Mesodermal cell (in vitro differentiated cells): ENCODE results near the gene CSTF2T.

Experiments
- H3K27ac ChIP-seq: 2 replicates; pipeline ENCODE4 v1.7.0; 2013; ENCODE audit warnings: mild to moderate bottlenecking, low read depth, low read length, moderate library complexity; ENCODE audit not compliant: severe bottlenecking
- H3K36me3 ChIP-seq: 2 replicates; pipeline ENCODE4 v1.7.1; 2013; ENCODE audit warnings: mild to moderate bottlenecking, low read length, moderate library complexity; ENCODE audit not compliant: control insufficient read depth, insufficient read depth
- H3K4me1 ChIP-seq: one replicate; pipeline ENCODE4 v1.7.1; 2013; ENCODE audit warnings: mild to moderate bottlenecking, low read length; ENCODE audit not compliant: insufficient read depth, control insufficient read depth, poor library complexity, severe bottlenecking
- H3K4me3 ChIP-seq: 2 replicates; pipeline ENCODE4 v1.7.0; 2013; ENCODE audit warnings: low read length, control low read depth, mild to moderate bottlenecking; ENCODE audit not compliant: insufficient read depth, poor library complexity, severe bottlenecking; ENCODE audit errors: extremely low read depth
- H3K9me3 ChIP-seq: 2 replicates; pipeline ENCODE4 v1.7.1; 2013; ENCODE audit warnings: mild to moderate bottlenecking, low read length, moderate library complexity; ENCODE audit not compliant: control insufficient read depth
- WGBS, 2 experiments: methylation state at CpG; one replicate each; pipeline ENCODE4 v1.1.5; 2013; ENCODE audit warnings: missing lambda C conversion rate in 2 of 2; ENCODE audit not compliant: insufficient coverage in 2 of 2; 5-methylcytosine and 5-hydroxymethylcytosine counted together

Gene CSTF2T

DNA sequence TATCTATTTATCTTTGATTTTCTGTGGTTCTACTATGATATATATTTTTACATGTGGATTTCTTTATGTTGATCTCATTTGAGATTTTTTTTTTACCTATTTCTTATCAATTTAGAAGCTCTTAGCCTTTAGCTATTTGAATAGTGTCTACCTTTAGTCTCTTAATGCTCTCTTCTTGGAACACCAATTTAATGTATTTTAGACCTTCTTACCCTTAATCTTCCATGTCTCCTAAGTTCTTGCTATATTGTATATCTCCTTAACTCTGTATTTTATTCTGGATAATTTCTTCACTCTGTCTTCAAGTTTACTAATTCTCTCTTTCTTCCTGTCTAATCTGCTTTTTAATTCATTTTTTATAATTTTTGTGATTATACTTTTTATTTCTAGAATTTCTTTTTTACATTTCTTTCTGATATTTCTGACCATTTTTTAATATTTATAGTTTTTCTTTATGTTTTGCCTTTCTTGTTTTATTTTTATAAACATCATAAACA lies 27.3 kb downstream of the CSTF2T start:
- no peak overlapping the region for H3K4me3 ChIP-seq
- no peak overlapping the region for H3K27ac ChIP-seq
- H3K4me1 ChIP-seq: peaks cover 5% of the 10 kb centered on the region
- H3K36me3 ChIP-seq: no peaks in the 10 kb centered on the region
- peaks cover 4% of the 10 kb centered on the region for H3K9me3 ChIP-seq

DNA sequence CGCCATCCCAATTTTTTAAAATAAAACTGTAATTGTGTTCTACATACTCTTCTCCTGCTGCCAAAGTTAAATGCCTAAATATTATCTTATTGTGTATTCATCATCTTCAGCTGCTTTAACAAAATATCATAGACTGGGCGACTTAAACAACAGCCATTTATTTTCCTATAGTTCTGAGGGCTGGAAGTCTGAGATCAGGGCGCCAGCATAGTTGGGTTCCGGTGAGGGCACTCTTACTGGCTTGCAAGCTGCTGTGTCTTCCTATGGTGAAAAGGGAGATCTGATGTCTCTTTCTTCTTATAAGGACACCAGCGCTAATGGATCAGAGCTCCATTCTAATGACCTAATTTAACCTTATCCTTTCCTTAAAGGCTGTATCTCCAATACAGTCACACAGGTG lies 30.4 kb downstream of the CSTF2T start:
- peaks cover 4% of the 10 kb centered on the region for H3K9me3 ChIP-seq
- H3K27ac ChIP-seq: no peak overlapping the region
- peaks cover 5% of the 10 kb centered on the region for H3K4me1 ChIP-seq
- no peaks in the 10 kb centered on the region for H3K36me3 ChIP-seq
- no peak overlapping the region for H3K4me3 ChIP-seq
- 100% methylated on average over 2 of the region's 5 CpGs; no CpG with 5 or more reads in 1 of the 2 experiments for WGBS, 2 experiments

DNA sequence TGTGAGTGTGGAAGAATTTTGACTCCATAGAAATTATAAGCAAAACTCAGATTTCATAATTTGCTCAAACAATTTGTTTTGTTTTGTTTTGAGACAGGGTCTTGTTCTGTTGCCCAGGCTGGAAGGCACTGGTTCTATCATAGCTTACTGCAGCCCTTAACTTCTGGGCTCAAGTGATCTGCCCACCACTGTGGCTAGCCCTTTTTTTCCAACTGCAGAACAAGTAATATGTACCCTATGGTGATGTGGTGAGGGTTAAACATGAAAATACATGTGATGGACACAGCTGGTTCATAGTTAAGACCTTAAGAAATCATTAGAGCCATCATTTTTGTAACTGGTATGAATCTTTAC lies 31.1 kb downstream of the CSTF2T start:
- H3K4me1 ChIP-seq: peaks cover 5% of the 10 kb centered on the region
- no peaks in the 10 kb centered on the region for H3K36me3 ChIP-seq
- peaks cover 4% of the 10 kb centered on the region for H3K9me3 ChIP-seq
- no peak overlapping the region for H3K4me3 ChIP-seq
- H3K27ac ChIP-seq: no peak overlapping the region

DNA sequence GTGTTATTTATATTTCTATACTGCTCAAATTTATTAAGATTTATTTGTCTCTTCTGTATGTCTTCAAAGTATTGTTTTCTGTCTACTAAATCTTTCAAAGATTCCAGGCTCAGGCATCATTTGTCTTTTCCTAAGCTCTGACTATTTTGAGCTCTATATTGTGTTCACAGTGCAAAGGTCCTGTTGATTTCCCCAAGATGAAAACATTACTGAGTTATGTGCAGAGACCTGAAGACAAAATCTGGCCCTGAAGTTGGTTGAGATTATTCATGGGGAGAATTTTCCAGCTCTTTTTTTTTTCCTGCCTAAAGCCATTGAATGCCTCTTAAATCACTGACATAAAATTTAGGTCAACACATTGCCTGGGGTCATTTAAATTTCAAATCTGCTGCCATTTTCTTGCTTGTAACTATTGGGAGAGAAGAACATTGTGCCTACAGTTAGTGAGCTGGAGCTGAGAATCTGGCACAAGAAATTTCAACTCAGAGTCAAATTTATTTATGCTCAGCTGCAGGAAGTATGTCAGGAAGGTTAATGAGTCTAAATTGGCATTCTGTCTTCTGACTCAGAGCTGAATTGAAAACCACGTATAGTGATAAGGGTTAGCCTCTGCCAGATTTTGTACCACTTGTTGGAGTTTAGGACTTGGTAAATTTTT lies 31.6 kb downstream of the CSTF2T start:
- 80% methylated on average over 1 of the region's 1 CpG for WGBS, 2 experiments
- H3K4me3 ChIP-seq: no peak overlapping the region
- no peaks in the 10 kb centered on the region for H3K36me3 ChIP-seq
- H3K27ac ChIP-seq: no peak overlapping the region
- peaks cover 4% of the 10 kb centered on the region for H3K9me3 ChIP-seq
- peaks cover 5% of the 10 kb centered on the region for H3K4me1 ChIP-seq

DNA sequence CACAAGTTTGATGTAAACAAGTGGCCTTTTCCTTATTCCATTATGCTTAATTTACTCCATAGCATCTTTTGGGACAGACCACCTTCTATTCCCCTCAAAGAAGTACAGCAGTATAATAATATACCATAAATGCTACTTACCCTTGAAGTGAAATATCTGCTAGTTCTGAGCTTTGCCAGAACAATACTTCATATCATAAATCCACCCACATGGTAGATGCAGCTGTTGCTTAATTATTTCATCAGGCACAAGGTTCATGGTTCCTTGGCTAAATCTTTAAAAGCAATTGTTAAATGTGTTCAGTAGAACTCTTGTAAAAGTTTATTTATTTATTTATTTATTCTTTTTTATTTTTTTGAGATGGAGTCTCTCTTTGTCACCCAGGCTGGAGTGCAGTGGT lies 32.9 kb downstream of the CSTF2T start:
- H3K36me3 ChIP-seq: no peaks in the 10 kb centered on the region
- H3K9me3 ChIP-seq: peaks cover 4% of the 10 kb centered on the region
- H3K27ac ChIP-seq: no peak overlapping the region
- peaks cover 5% of the 10 kb centered on the region for H3K4me1 ChIP-seq
- H3K4me3 ChIP-seq: no peak overlapping the region

DNA sequence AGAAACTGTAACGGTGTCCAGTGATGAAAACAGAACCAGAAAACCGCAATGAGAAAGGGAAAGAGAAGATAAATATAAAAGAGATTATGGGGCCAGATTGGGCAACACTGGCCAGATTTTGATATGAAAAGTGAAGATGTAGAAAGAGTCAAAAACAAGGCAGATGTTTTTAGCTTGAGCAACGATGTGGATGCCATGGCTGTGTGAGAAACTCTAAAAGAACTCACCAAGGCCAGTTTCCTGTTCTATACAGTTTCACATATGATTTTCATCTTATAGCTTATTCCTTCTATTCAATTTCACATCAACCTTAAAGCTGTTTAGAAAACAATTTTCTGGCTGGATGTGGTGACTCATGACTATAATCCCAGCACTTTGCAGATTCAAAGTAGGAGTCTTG lies 36.3 kb downstream of the CSTF2T start:
- WGBS, 2 experiments: 93 to 100% methylated on average over 3 of the region's 3 CpGs
- Histone ChIP-seq H3K9me3 (no peaks in the 10 kb centered on the region), H3K36me3 (no peaks in the 10 kb centered on the region)

DNA sequence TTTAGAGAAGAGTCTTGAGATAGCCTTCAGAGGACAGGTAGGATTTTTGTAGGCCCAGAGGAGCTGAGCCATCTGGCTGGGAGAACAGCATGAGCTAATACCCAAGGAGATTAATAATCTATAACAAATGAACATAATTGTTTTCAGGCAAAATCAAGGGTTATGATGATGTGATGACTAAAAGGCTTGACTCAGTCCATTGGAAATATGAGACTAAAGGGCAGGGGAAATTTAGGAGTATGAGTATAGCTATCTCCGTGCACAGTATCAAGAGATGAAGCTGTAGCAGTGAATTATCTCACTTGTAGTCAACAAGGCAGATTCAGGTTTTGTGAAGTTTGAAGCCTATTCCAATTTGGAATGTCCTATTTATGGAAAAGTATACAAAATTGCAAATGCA lies 40.1 kb downstream of the CSTF2T start:
- no peaks in the 10 kb centered on the region for H3K36me3 ChIP-seq
- no peaks in the 10 kb centered on the region for H3K9me3 ChIP-seq
- H3K4me1 ChIP-seq: no peaks in the 10 kb centered on the region
- 100% methylated on average over 1 of the region's 1 CpG for WGBS, 2 experiments
- H3K27ac ChIP-seq: no peak overlapping the region
- no peak overlapping the region for H3K4me3 ChIP-seq

More for the DNA sequence above, 36.3 kb downstream of the CSTF2T start:
- H3K4me1 ChIP-seq: peaks cover 4% of the 10 kb centered on the region
- no peak overlapping the region for H3K4me3 ChIP-seq
- no peak overlapping the region for H3K27ac ChIP-seq

DNA sequence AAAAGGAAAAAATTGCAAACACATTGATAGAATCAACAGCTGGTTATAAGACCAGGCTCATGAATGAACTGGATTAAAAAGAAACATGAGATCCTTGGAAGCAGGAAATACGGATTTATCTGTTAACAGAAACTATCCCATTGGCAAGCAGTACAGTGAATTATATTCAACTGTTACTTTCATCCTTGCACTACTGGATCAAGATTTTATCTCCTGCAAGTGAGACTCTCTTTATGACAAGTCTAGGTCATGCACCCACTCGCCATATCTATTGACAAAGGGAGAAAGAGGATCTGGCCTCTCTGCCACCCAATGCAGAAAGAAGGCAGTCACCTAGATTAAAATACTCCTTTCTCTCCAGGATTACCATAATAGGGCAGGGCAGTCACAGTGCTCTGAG lies 41.4 kb downstream of the CSTF2T start:
- H3K4me1 ChIP-seq: no peaks in the 10 kb centered on the region
- H3K4me3 ChIP-seq: no peak overlapping the region
- H3K27ac ChIP-seq: no peak overlapping the region
- WGBS, 2 experiments: 78 to 83% methylated on average over 1 of the region's 2 CpGs
- H3K9me3 ChIP-seq: no peaks in the 10 kb centered on the region
- H3K36me3 ChIP-seq: no peaks in the 10 kb centered on the region

DNA sequence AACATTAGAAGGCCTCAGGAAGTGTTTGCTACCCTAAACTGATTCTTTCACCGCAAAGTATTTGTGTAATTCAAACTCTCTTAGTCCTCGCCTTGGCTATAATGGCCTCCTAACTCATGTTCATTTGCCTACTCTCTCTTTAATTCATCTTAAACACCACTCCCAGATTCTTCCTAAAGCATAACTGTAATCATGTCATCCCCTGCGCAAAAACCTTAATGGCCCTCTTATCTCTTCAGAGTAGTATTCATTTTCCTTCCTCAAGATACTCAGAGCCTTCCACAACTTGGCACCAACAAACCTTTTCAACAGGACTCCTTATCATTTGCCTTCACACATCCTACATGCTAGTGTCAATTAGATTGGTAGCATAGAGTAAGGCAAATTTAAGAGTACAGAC lies 42.9 kb downstream of the CSTF2T start:
- WGBS, 2 experiments: 78 to 95% methylated on average over 2 to 3 of the region's 3 CpGs
- H3K36me3 ChIP-seq: no peaks in the 10 kb centered on the region
- no peaks in the 10 kb centered on the region for H3K9me3 ChIP-seq
- H3K27ac ChIP-seq: no peak overlapping the region
- no peaks in the 10 kb centered on the region for H3K4me1 ChIP-seq
- no peak overlapping the region for H3K4me3 ChIP-seq

DNA sequence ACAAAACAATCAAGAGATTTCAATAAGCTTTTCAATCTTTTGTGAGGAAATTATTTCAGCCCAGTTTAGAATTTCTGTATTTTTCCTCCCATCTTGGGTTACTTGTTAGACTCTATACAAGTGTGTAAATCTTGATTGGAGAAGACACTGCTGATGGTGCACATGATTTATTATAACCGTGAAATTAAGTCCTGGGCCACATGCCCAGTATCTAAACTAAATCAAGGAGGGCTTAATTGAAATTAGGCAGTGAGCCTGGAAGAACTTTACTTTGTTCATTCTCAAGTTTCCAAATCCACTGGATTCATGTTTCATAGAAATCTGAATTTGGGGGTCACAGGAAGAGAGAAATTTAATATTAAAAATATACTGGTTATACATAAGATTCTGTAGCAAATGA lies 44.5 kb downstream of the CSTF2T start:
- Histone ChIP-seq H3K27ac (no peak overlapping the region), H3K4me1 (no peaks in the 10 kb centered on the region), H3K36me3 (no peaks in the 10 kb centered on the region), H3K9me3 (no peaks in the 10 kb centered on the region), H3K4me3 (no peak overlapping the region)
- WGBS, 2 experiments: 89% methylated on average over 1 of the region's 1 CpG; no CpG with 5 or more reads in 1 of the 2 experiments

DNA sequence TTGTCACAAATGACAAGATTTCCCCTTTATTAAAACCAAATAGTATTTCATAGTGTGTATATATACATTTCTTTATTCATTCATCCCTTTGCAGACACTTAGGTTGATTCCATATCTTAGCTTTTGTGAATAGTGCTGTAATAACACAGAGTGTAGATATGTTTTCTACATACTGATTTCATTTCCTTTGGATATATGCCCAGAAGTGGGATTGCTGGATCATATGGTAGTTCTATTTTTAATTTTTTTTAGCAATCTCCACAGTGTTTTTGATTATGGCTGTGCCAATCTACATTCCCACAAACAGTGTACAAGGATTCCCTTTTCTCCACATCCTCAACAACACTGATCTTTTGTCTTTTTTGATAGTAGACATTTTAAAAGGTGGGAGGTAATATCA lies 46.4 kb downstream of the CSTF2T start:
- Histone ChIP-seq H3K4me1 (no peaks in the 10 kb centered on the region), H3K27ac (no peak overlapping the region)

More for the DNA sequence above, 46.4 kb downstream of the CSTF2T start:
- Histone ChIP-seq H3K9me3 (no peaks in the 10 kb centered on the region), H3K4me3 (no peak overlapping the region), H3K36me3 (no peaks in the 10 kb centered on the region)
